SU-DHL-6 (cell line): ENCODE data around the gene CPE.

Experiments used
- EZH2phosphoT487 ChIP-seq: fragments of 200-600 bp; sonication (generic), shearing (Covaris generic); conservative IDR thresholded peaks from 2 replicates; pipeline ENCODE4 v1.6.1; 2018; ENCODE audit warnings: mild to moderate bottlenecking, antibody characterized with exemption, low read length, moderate library complexity, mixed read lengths
- TF ChIP-seq, protein P1 (sequence below): fragments of 200-600 bp; sonication (generic); IDR thresholded peaks from one replicate; pipeline ENCODE4 v1.5.1; 2017; ENCODE audit warnings: antibody characterized with exemption, mild to moderate bottlenecking, low read length, moderate library complexity; ENCODE audit not compliant: insufficient read depth, poor library complexity, severe bottlenecking

DNA sequence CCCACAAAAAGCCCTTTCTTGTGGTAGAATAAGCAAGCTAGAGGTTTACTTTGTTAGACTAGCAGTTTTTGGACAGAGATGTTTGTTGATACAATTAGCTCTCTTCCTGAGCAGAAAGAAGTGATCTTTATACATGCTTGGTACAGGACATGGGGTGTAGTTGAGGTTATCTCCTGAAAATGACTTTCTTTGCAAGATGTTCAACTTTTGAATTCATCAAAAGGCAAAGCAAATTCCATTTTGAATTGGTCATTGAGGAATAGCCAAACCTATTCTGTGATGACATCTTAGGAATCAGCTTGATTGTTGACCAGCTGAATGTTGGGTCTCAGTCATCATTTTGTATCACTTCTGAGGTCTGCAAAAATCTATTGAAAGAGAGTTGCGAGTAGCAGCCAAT lies 3.8 kb downstream of the CPE start:
- TF ChIP-seq, protein P1, sequence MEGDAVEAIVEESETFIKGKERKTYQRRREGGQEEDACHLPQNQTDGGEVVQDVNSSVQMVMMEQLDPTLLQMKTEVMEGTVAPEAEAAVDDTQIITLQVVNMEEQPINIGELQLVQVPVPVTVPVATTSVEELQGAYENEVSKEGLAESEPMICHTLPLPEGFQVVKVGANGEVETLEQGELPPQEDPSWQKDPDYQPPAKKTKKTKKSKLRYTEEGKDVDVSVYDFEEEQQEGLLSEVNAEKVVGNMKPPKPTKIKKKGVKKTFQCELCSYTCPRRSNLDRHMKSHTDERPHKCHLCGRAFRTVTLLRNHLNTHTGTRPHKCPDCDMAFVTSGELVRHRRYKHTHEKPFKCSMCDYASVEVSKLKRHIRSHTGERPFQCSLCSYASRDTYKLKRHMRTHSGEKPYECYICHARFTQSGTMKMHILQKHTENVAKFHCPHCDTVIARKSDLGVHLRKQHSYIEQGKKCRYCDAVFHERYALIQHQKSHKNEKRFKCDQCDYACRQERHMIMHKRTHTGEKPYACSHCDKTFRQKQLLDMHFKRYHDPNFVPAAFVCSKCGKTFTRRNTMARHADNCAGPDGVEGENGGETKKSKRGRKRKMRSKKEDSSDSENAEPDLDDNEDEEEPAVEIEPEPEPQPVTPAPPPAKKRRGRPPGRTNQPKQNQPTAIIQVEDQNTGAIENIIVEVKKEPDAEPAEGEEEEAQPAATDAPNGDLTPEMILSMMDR, result no peak
- TF ChIP-seq EZH2phosphoT487, result no peak
